ENCODE data around the gene SOD3.

SOD3 gene

GRCh38 chr4:24842356-24842755 lies 47.0 kb downstream of the SOD3 start:
- Histone ChIP-seq H3K4me3 (ENCODE audit: low read depth, low read length) (no peak overlapping the region), H3K79me2 (no peaks in the 10 kb centered on the region), H3K4me2 (ENCODE audit: low read length) (no peak overlapping the region), H2AFZ (no peak overlapping the region), H3K9me3 (ENCODE audit: control insufficient read depth, low read length) (no peaks in the 10 kb centered on the region), H3K4me1 (no peaks in the 10 kb centered on the region), H3K36me3 (ENCODE audit: control insufficient read depth, insufficient read depth, low read length) (no peaks in the 10 kb centered on the region), H3K9ac (no peak overlapping the region), H3K27me3 (ENCODE audit: control insufficient read depth, insufficient read depth, low read length) (no peaks in the 10 kb centered on the region), H3K27ac (no peak overlapping the region)
- TF ChIP-seq, protein P1, sequence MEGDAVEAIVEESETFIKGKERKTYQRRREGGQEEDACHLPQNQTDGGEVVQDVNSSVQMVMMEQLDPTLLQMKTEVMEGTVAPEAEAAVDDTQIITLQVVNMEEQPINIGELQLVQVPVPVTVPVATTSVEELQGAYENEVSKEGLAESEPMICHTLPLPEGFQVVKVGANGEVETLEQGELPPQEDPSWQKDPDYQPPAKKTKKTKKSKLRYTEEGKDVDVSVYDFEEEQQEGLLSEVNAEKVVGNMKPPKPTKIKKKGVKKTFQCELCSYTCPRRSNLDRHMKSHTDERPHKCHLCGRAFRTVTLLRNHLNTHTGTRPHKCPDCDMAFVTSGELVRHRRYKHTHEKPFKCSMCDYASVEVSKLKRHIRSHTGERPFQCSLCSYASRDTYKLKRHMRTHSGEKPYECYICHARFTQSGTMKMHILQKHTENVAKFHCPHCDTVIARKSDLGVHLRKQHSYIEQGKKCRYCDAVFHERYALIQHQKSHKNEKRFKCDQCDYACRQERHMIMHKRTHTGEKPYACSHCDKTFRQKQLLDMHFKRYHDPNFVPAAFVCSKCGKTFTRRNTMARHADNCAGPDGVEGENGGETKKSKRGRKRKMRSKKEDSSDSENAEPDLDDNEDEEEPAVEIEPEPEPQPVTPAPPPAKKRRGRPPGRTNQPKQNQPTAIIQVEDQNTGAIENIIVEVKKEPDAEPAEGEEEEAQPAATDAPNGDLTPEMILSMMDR (IDR thresholded peaks at IDR 0.05), result no peak

- TF ChIP-seq, protein P1 (IDR thresholded peaks at IDR 0.05), result no peak
- Histone ChIP-seq H3K36me3 (ENCODE audit: control insufficient read depth, insufficient read depth, low read length) (no peaks in the 10 kb centered on the region), H3K27me3 (ENCODE audit: control insufficient read depth, insufficient read depth, low read length) (no peaks in the 10 kb centered on the region), H3K9ac (no peak overlapping the region), H3K79me2 (no peaks in the 10 kb centered on the region), H3K4me1 (no peaks in the 10 kb centered on the region), H3K9me3 (ENCODE audit: control insufficient read depth, low read length) (no peaks in the 10 kb centered on the region), H3K4me3 (ENCODE audit: low read depth, low read length) (no peak overlapping the region), H3K4me2 (ENCODE audit: low read length) (no peak overlapping the region), H2AFZ (no peak overlapping the region), H3K27ac (no peak overlapping the region)
Observed at GRCh38 chr4:24843096-24843495, 47.7 kb downstream of the SOD3 start.

DNA sequence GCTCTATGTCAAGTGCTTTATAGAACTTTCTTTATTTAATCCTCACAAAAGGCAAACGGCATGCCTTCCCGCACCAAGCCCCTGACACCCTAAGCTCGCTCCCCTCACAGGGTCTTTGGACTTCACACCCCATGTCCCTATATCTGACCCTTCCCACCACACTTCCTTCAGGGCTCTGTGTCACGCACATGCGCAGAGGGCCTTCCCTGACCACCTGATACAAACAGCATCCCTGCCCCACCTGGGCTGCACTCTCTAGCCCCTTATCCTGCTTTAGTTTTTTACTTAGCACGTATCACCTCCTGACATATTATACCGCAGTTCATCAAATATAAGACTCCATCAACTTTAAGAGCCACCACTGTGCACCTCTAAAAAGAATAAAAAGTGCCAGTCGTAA lies 49.8 kb downstream of the SOD3 start:
- Histone ChIP-seq H2AFZ (no peak overlapping the region), H3K9ac (no peak overlapping the region), H3K9me3 (ENCODE audit: control insufficient read depth, low read length) (no peaks in the 10 kb centered on the region), H3K27me3 (ENCODE audit: control insufficient read depth, insufficient read depth, low read length) (no peaks in the 10 kb centered on the region), H3K4me2 (ENCODE audit: low read length) (no peak overlapping the region), H3K4me1 (no peaks in the 10 kb centered on the region), H3K79me2 (no peaks in the 10 kb centered on the region), H3K27ac (no peak overlapping the region), H3K4me3 (ENCODE audit: low read depth, low read length) (no peak overlapping the region), H3K36me3 (ENCODE audit: control insufficient read depth, insufficient read depth, low read length) (no peaks in the 10 kb centered on the region)
- TF ChIP-seq, protein P1 (IDR thresholded peaks at IDR 0.05), result no peak

DNA sequence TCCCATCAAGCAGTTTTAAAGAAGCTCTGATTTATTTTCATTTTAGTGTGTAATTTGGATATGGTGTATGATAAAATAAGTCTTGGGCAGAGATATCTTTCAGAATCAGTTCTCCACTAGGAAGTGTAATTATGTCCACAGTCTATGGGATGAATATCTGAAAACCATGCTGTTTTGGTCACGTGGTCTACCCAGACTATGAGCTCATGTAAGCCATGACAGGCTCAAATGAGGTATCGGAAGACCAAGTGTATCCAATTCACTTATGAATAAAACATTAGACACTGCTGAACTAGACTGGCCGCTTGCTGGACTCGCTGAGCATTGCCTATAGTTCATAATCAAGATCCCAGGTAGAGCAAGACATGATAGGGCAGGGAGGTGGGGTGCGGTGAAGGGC lies 50.5 kb downstream of the SOD3 start:
- Histone ChIP-seq H3K27ac (no peak overlapping the region), H3K4me3 (ENCODE audit: low read depth, low read length) (no peak overlapping the region), H3K4me1 (no peaks in the 10 kb centered on the region), H3K9me3 (ENCODE audit: control insufficient read depth, low read length) (no peaks in the 10 kb centered on the region), H3K36me3 (ENCODE audit: control insufficient read depth, insufficient read depth, low read length) (no peaks in the 10 kb centered on the region), H3K79me2 (no peaks in the 10 kb centered on the region), H3K4me2 (ENCODE audit: low read length) (no peak overlapping the region), H3K27me3 (ENCODE audit: control insufficient read depth, insufficient read depth, low read length) (no peaks in the 10 kb centered on the region), H3K9ac (no peak overlapping the region), H2AFZ (no peak overlapping the region)
- TF ChIP-seq, protein P1 (IDR thresholded peaks at IDR 0.05), result no peak

- no peak overlapping the region for H3K9ac ChIP-seq
- H2AFZ ChIP-seq, result no peak overlapping the region
- no peaks in the 10 kb centered on the region for H3K36me3 ChIP-seq (ENCODE audit: control insufficient read depth, insufficient read depth, low read length)
- TF ChIP-seq, protein P1 (IDR thresholded peaks at IDR 0.05), result no peak
- no peak overlapping the region for H3K27ac ChIP-seq
- no peaks in the 10 kb centered on the region for H3K4me1 ChIP-seq
- H3K4me2 ChIP-seq (ENCODE audit: low read length), result no peak overlapping the region
- H3K4me3 ChIP-seq (ENCODE audit: low read depth, low read length), result no peak overlapping the region
- H3K79me2 ChIP-seq, result no peaks in the 10 kb centered on the region
- H3K9me3 ChIP-seq (ENCODE audit: control insufficient read depth, low read length), result no peaks in the 10 kb centered on the region
- H3K27me3 ChIP-seq (ENCODE audit: control insufficient read depth, insufficient read depth, low read length), result no peaks in the 10 kb centered on the region
Observed at GRCh38 chr4:24846716-24847115, 51.3 kb downstream of the SOD3 start.
